IMR-90 (cell line): ENCODE data around the gene SLC27A2. TPM values are rescaled to one million over a fixed set of nuclear protein-coding genes. Genes with fewer than 3 reads are reported as not detected.

Experiments
- ATAC-seq: fragments of 200-7000 bp; cut with Tn5 transposase; 2 replicates; pipeline ENCODE4 v1.9.1; 2020; ENCODE audit warnings: low read depth, mild to moderate bottlenecking, moderate library complexity
- BruUV-seq: library from RNA; stranded (reverse); fragments of 400-500 nt; replicated peaks from 2 replicates; lab custom pipeline; 2021; lab: Mats Ljungman, UMichigan
- CTCF ChIA-PET: fragments of 300-600 bp; formaldehyde crosslinking; extraction: SDS; loops from one replicate; lab custom pipeline; 2021; ENCODE audit warnings: antibody characterized with exemption; lab: Yijun Ruan, JAX
- POLR2A ChIA-PET: fragments of 300-600 bp; sonication (Branson Sonifier 250); formaldehyde crosslinking; loops from one replicate; lab custom pipeline; 2022; ENCODE audit warnings: antibody characterized with exemption; ENCODE audit not compliant: unreplicated experiment; lab: Charles Lee
- DNase-seq: peaks from one replicate; pipeline ENCODE4 v3.0.0; 2013
- H2AFZ ChIP-seq: replicated peaks from 2 replicates; pipeline ENCODE3; 2013; ENCODE audit warnings: low read length, mild to moderate bottlenecking; ENCODE audit not compliant: poor library complexity
- H2AK5ac ChIP-seq: 2 replicates; pipeline ENCODE4 v1.6.1; 2013; ENCODE audit warnings: low read depth, low read length, inconsistent platforms
- H2AK9ac ChIP-seq: replicated peaks from 2 replicates; pipeline ENCODE3; 2013; ENCODE audit warnings: mild to moderate bottlenecking, low read depth, low read length, moderate library complexity; ENCODE audit not compliant: poor library complexity
- H2BK120ac ChIP-seq: 2 replicates; pipeline ENCODE4 v1.6.1; 2013; ENCODE audit warnings: low read depth, low read length, inconsistent platforms
- H2BK15ac ChIP-seq: 3 replicates; pipeline ENCODE4 v1.6.1; 2013; ENCODE audit warnings: low read depth, low read length, inconsistent platforms
- H2BK20ac ChIP-seq: 2 replicates; pipeline ENCODE4 v1.6.1; 2013; ENCODE audit warnings: low read depth, mild to moderate bottlenecking, inconsistent platforms, low read length, moderate library complexity
- H2BK5ac ChIP-seq: 2 replicates; pipeline ENCODE4 v1.6.1; 2013; ENCODE audit warnings: mild to moderate bottlenecking, low read depth, low read length, inconsistent platforms; ENCODE audit not compliant: poor library complexity, severe bottlenecking
- H3K14ac ChIP-seq: replicated peaks from 2 replicates; pipeline ENCODE4 v1.6.1; 2013; ENCODE audit warnings: low read depth, low read length, inconsistent platforms
- H3K18ac ChIP-seq: 2 replicates; pipeline ENCODE4 v1.6.1; 2013; ENCODE audit warnings: low read depth, low read length, control low read depth
- H3K23ac ChIP-seq: 2 replicates; pipeline ENCODE4 v1.6.1; 2013; ENCODE audit warnings: low read depth, low read length, inconsistent platforms
- H3K27ac ChIP-seq: 2 replicates; pipeline ENCODE4 v1.5.1; 2013; ENCODE audit warnings: mild to moderate bottlenecking, control low read depth, low read length; ENCODE audit not compliant: insufficient read depth
- H3K27me3 ChIP-seq: 2 replicates; pipeline ENCODE4 v1.6.1; 2013; ENCODE audit warnings: low read length; ENCODE audit not compliant: control insufficient read depth, insufficient read depth
- H3K36me3 ChIP-seq: 2 replicates; pipeline ENCODE4 v1.6.1; 2013; ENCODE audit warnings: low read length, mixed read lengths; ENCODE audit not compliant: control insufficient read depth, insufficient read depth
- H3K4ac ChIP-seq: 2 replicates; pipeline ENCODE4 v1.6.1; 2013; ENCODE audit warnings: low read depth, low read length, inconsistent platforms
- H3K4me1 ChIP-seq: 2 replicates; pipeline ENCODE4 v1.6.1; 2013; ENCODE audit warnings: low read length, mixed read lengths; ENCODE audit not compliant: control insufficient read depth, insufficient read depth
- H3K4me2 ChIP-seq: 2 replicates; pipeline ENCODE4 v1.6.1; 2013; ENCODE audit warnings: low read depth, mild to moderate bottlenecking, control low read depth, low read length, moderate library complexity
- H3K4me3 ChIP-seq: 2 replicates; pipeline ENCODE4 v1.5.1; 2013; ENCODE audit warnings: low read depth, mild to moderate bottlenecking, control low read depth, low read length, moderate library complexity; ENCODE audit not compliant: insufficient read depth
- H3K56ac ChIP-seq: 2 replicates; pipeline ENCODE4 v1.6.1; 2013; ENCODE audit warnings: low read length, inconsistent platforms; ENCODE audit not compliant: insufficient read depth; ENCODE audit errors: extremely low read depth
- H3K79me1 ChIP-seq, 2 experiments: 2 replicates each; pipeline ENCODE4 v1.6.1; 2013; ENCODE audit warnings: low read length in 2 of 2, inconsistent platforms in 1 of 2, low read depth in 1 of 2
- H3K9ac ChIP-seq: 2 replicates; pipeline ENCODE4 v1.6.1; 2013; ENCODE audit warnings: low read depth, low read length, control low read depth
- H3K9me1 ChIP-seq: 2 replicates; pipeline ENCODE4 v1.6.1; 2013; ENCODE audit warnings: low read length, inconsistent platforms; ENCODE audit not compliant: insufficient read depth
- H3K9me3 ChIP-seq: 2 replicates; pipeline ENCODE4 v1.6.1; 2013; ENCODE audit warnings: low read length; ENCODE audit not compliant: control insufficient read depth, insufficient read depth
- H4K20me1 ChIP-seq: 2 replicates; pipeline ENCODE4 v1.6.1; 2013; ENCODE audit warnings: low read length, inconsistent platforms; ENCODE audit not compliant: insufficient read depth
- H4K5ac ChIP-seq: 2 replicates; pipeline ENCODE4 v1.6.1; 2013; ENCODE audit warnings: mild to moderate bottlenecking, low read depth, low read length, control low read depth
- H4K8ac ChIP-seq, 2 experiments: 2 replicates each; pipeline ENCODE4 v1.6.1; 2013; ENCODE audit warnings: low read depth in 2 of 2, low read length in 2 of 2, control low read depth in 1 of 2, inconsistent platforms in 1 of 2
- H4K91ac ChIP-seq: 2 replicates; pipeline ENCODE4 v1.6.1; 2013; ENCODE audit warnings: low read depth, low read length, inconsistent platforms; ENCODE audit not compliant: insufficient read depth
- CTCF ChIP-seq: conservative IDR thresholded peaks from 2 replicates; pipeline ENCODE4 v1.5.1; 2012; ENCODE audit warnings: mild to moderate bottlenecking, low read depth, low read length, improper control_type of control experiment
- RFX5 ChIP-seq: IDR thresholded peaks from 2 replicates; pipeline ENCODE4 v1.8.0; 2012; ENCODE audit warnings: low read depth, mild to moderate bottlenecking, low read length, moderate library complexity
- WGBS, 2 experiments: methylation state at CpG; one replicate each; pipeline versions ENCODE4 v1.1.5 to v1.1.7; 2013; ENCODE audit warnings: missing lambda C conversion rate in 2 of 2; ENCODE audit not compliant: insufficient read length in 1 of 2; ENCODE audit errors: extremely low coverage in 2 of 2; 5-methylcytosine and 5-hydroxymethylcytosine counted together
- dilution Hi-C: fragments of 300-500 bp; cut with HindIII; formaldehyde crosslinking; loops from one replicate; pipeline ENCODE4 v1.14.3; 2018; ENCODE audit warnings: low sequenced_read_pairs; ENCODE audit not compliant: unreplicated experiment
- in situ Hi-C: fragments of 300-500 bp; cut with MboI; formaldehyde crosslinking; loops from 3 replicates; pipeline ENCODE4 v1.14.3; 2019; ENCODE audit warnings: low sequenced_read_pairs, inconsistent platforms, mixed read lengths
- intact Hi-C: fragments of 100-400 bp; cut with micrococcal nuclease; formaldehyde crosslinking; loops from 2 replicates; pipeline ENCODE4 v1.10.0; 2022
- polyA plus RNA-seq, 3 experiments: library from polyadenylated mRNA; depleted of rRNA; stranded (reverse); fragments of >200 nt; gene quantifications; 2 replicates each; pipeline ENCODE4 v1.2.3, GENCODE V29; 2012; ENCODE audit warnings: low replicate concordance in 1 of 3
- total RNA-seq: library from RNA; depleted of rRNA; stranded (reverse); fragments of >200 nt; gene quantifications from 2 replicates; pipeline ENCODE4 v1.2.3, GENCODE V29; 2012

Gene SLC27A2
- total and polyA plus RNA-seq, 2 of the 4 experiments (the other 2 are of a cell fraction): under 0.01 TPM; not detected in 1

- dilution Hi-C loops (no loop called here), in situ Hi-C loops (no loop called here), intact Hi-C loops (no loop called here)
- Histone ChIP-seq H3K27ac (no peak overlapping the region), H3K36me3 (no peaks in the 10 kb centered on the region), H2BK15ac (no peak overlapping the region), H3K9me1 (no peaks in the 10 kb centered on the region), H4K20me1 (no peaks in the 10 kb centered on the region), H2AFZ (no peak overlapping the region), H3K4me3 (no peak overlapping the region), H3K4me1 (no peaks in the 10 kb centered on the region; the same call in 1 of the 2 replicates), H2AK9ac (no peak overlapping the region), H2BK120ac (no peak overlapping the region), H2BK20ac (no peak overlapping the region), H2BK5ac (no peak overlapping the region), H4K8ac (no peak overlapping the region), H3K9me3 (no peaks in the 10 kb centered on the region), H3K27me3 (no peaks in the 10 kb centered on the region), H3K23ac (no peak overlapping the region), H3K4ac (no peak overlapping the region), H2AK5ac (no peak overlapping the region), H3K4me2 (no peak overlapping the region), H3K56ac (no peak overlapping the region), H3K14ac (no peak overlapping the region), H3K18ac (no peak overlapping the region), H3K79me1 (no peaks in the 10 kb centered on the region), H3K9ac (no peak overlapping the region), H4K5ac (no peak overlapping the region), H4K91ac (no peak overlapping the region)
- TF ChIP-seq RFX5 (no peak), CTCF (no peak)
- no peak for DNase-seq
- WGBS, 2 experiments: no CpG with 5 or more reads among the region's 9 CpGs
- ChIA-PET POLR2A (no interaction called here), CTCF (no interaction called here)
- no TSS peak for BruUV-seq
- ATAC-seq: no peak
Observed at GRCh38 chr15:50236433-50236832, 54.4 kb downstream of the SLC27A2 start.
